Measurements from ENCODE around the gene CAMK2B. TPM values are rescaled to one million over a fixed set of nuclear protein-coding genes. Genes with fewer than 3 reads are reported as not detected.

Gene CAMK2B
- total RNA-seq, 1 experiment from 2014 or later: not detected

- intact Hi-C loops (cut with micrococcal nuclease; ENCODE audit: unreplicated experiment): no loop called here
- Mint-ChIP-seq H3K27me3 (ENCODE audit: unreplicated experiment) (peaks cover 94% of the 10 kb centered on the region), H3K36me3 (ENCODE audit: insufficient read depth, unreplicated experiment) (no peaks in the 10 kb centered on the region), H3K4me1 (ENCODE audit: low read depth, unreplicated experiment) (peaks cover 7% of the 10 kb centered on the region), H3K4me3 (ENCODE audit: low read depth, unreplicated experiment) (no peak overlapping the region), H3K27ac (ENCODE audit: unreplicated experiment) (no peak overlapping the region), H3K9me3 (ENCODE audit: low read depth, unreplicated experiment) (no peaks in the 10 kb centered on the region)
- no TSS peak for BruUV-seq (replicated peaks)
- CTCF ChIA-PET: interaction anchor here (0.7 kb wide), 1 partner anchor 941 kb away, joined by 3 read pairs; no protein-coding TSS in a partner anchor
- no peak for TF ChIP-seq CTCF (IDR thresholded peaks at IDR 0.05; ENCODE audit: unreplicated experiment)
- no peak for DNase-seq
Observed at GRCh38 chr7:44286618-44287487, 38.5 kb downstream of the CAMK2B start.

- Mint-ChIP-seq H3K9me3 (ENCODE audit: low read depth, unreplicated experiment) (no peaks in the 10 kb centered on the region), H3K27ac (ENCODE audit: unreplicated experiment) (no peak overlapping the region), H3K4me3 (ENCODE audit: low read depth, unreplicated experiment) (no peak overlapping the region), H3K27me3 (ENCODE audit: unreplicated experiment) (peaks cover 94% of the 10 kb centered on the region), H3K36me3 (ENCODE audit: insufficient read depth, unreplicated experiment) (no peaks in the 10 kb centered on the region), H3K4me1 (ENCODE audit: low read depth, unreplicated experiment) (peaks cover under 1% of the 10 kb centered on the region)
- CTCF ChIA-PET: interaction anchor here (0.7 kb wide), 1 partner anchor 942 kb away, joined by 3 read pairs; no protein-coding TSS in a partner anchor
- intact Hi-C loops (cut with micrococcal nuclease; ENCODE audit: unreplicated experiment): no loop called here
- TF ChIP-seq CTCF (IDR thresholded peaks at IDR 0.05; ENCODE audit: unreplicated experiment): no peak
- no TSS peak for BruUV-seq (replicated peaks)
- no peak for DNase-seq
Observed at GRCh38 chr7:44286182-44286617, 39.2 kb downstream of the CAMK2B start.

DNA sequence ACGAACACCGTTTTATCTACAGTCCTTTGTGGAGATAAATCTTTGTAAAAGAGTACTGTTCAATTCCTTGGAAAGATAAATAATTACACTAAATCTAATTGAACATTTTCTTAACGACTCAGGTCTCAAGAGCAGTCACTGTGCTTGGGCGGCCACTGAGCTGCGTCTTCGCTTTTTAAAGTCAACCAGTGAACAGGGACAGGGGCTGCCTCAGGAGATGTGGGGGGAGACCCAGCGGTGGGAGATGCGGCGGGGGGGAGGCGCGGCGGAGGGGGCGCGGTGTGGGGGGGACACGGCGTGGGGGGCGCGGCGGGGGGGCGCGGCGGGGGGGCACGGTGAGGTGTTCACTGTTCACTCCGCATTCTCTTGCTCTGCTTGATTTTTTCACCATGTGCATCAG lies 39.8 kb downstream of the CAMK2B start:
- DNase-seq: no peak
- no peaks in the 10 kb centered on the region for H3K4me1 Mint-ChIP-seq (ENCODE audit: low read depth, unreplicated experiment)
- no peak overlapping the region for H3K27ac Mint-ChIP-seq (ENCODE audit: unreplicated experiment)
- no peaks in the 10 kb centered on the region for H3K9me3 Mint-ChIP-seq (ENCODE audit: low read depth, unreplicated experiment)
- TF ChIP-seq CTCF (IDR thresholded peaks at IDR 0.05; ENCODE audit: unreplicated experiment): no peak
- intact Hi-C loops (cut with micrococcal nuclease; ENCODE audit: unreplicated experiment): no loop called here
- H3K36me3 Mint-ChIP-seq (ENCODE audit: insufficient read depth, unreplicated experiment): no peaks in the 10 kb centered on the region
- H3K27me3 Mint-ChIP-seq (ENCODE audit: unreplicated experiment): peaks cover 94% of the 10 kb centered on the region
- H3K4me3 Mint-ChIP-seq (ENCODE audit: low read depth, unreplicated experiment): no peak overlapping the region
- BruUV-seq (replicated peaks): no TSS peak
- CTCF ChIA-PET: no interaction called here

DNA sequence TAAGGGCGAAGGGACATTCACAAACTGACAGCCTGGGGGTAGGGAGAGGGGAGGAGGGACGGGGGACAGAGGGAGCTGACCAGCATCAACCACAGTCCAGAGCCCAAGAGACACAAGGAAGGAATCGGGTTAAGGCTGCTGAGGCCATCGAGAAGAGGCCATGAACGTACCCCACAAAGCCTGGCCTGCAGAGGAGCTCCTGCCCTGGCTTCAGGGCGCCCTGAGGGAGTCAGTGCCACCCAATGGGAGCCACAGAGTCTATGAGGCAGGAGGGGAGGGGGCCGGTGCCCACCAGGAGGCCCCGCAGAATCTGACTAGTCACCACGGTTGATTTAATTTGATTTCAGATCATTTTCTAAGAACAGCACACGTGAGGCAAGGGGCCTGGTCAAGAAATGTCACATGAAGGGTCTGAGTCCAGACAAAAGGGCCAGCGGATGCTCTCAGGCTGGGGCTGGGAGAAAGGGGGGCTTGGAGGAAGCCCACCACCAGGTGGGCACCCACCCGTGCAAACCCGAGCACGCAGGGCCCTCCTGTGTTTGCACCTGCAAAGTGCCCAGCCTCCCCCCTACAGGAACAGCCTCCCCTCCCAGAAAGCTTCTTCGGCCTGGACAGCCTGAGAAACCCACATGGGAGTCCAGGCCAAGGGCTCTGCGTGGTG lies 40.4 kb downstream of the CAMK2B start:
- TF ChIP-seq CTCF (IDR thresholded peaks at IDR 0.05; ENCODE audit: unreplicated experiment): no peak
- Mint-ChIP-seq H3K4me3 (ENCODE audit: low read depth, unreplicated experiment) (no peak overlapping the region), H3K36me3 (ENCODE audit: insufficient read depth, unreplicated experiment) (no peaks in the 10 kb centered on the region), H3K9me3 (ENCODE audit: low read depth, unreplicated experiment) (no peaks in the 10 kb centered on the region), H3K27ac (ENCODE audit: unreplicated experiment) (no peak overlapping the region), H3K27me3 (ENCODE audit: unreplicated experiment) (peaks cover 94% of the 10 kb centered on the region), H3K4me1 (ENCODE audit: low read depth, unreplicated experiment) (no peaks in the 10 kb centered on the region)
- CTCF ChIA-PET: no interaction called here
- intact Hi-C loops (cut with micrococcal nuclease; ENCODE audit: unreplicated experiment): no loop called here
- BruUV-seq (replicated peaks): no TSS peak
- DNase-seq: no peak

Measured in Calu3 (cell line).